ENCODE measurements around the gene RNF149. TPM values are rescaled to one million over a fixed set of nuclear protein-coding genes. Genes with fewer than 3 reads are reported as not detected.

The RNF149 gene
- total RNA-seq, 1 experiment from 2014 or later, result 96.8 TPM

DNA sequence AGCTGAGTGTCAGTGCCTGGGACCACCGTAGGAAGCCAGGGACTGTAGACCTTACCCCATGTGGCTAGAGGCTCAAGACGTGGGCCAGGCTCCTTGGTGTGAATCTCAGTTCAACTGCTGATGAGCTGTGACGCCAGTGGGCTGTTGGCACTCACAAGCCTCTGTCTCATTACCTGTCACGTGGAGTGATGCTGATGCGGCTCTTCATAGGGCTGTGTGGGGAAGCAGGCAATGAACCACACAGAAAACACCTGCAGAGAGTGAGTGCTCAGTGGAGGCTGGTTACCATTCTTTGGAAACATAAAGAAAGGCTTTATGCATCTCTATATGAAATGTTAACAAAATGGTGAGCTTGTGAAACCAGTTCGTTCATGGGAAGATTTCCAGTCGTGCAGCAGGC lies 42.7 kb upstream of the RNF149 start:
- ChIA-PET CTCF (interaction anchor here (1.1 to 2.2 kb wide), 3 partner anchors 8 to 215 kb away, joined by 3 to 6 read pairs (median 5); no protein-coding TSS in a partner anchor), POLR2A (no interaction called here)

DNA sequence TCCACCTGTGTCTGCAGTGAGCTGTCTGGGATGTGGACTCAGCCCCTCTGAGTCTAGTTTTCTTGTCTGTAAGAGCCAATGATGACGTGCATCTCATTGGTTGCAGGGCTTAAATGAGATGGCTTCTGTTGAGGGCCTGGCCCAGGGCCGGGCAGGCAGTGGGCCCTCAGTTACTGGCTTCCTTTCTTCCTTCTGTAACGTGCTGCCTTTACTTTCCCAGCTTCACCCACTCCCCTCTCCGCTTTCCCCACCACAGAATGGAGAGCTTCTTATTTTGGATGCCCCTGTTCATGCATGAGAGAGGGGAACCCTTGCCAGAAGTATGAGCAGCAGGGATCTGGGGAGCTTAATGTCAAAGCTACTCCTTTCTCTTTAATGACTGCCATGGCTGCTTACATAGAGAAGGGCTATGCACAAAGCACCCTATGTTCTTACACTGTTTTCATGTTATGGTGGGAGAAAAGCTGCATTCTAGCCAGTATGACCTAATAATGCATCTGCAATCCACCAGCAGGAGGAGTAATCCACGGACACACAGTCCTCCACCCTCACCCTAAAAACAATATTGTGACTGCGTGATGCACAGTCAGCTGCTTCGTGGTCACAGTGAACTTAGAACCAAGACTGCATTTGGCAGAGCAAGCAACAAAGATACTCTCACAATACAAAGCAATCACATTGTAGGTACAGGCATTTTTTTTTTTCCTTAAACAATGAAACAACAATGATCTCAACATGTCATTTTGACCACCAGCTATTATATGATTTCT lies 41.6 kb upstream of the RNF149 start:
- Histone ChIP-seq H3K27me3 (replicated peaks; ENCODE audit: control insufficient read depth, insufficient read depth, low read length) (no peaks in the 10 kb centered on the region), H3K36me3 (ENCODE audit: control insufficient read depth, insufficient read depth, low read length) (no peaks in the 10 kb centered on the region), H3K4me1 (peaks cover 44% of the 10 kb centered on the region), H3K9me3 (no peaks in the 10 kb centered on the region), H3K4me3 (ENCODE audit: low read depth, low read length) (no peak overlapping the region)
- BruUV-seq (replicated peaks), result no TSS peak
- H3K4me1 Mint-ChIP-seq (ENCODE audit: low read depth, unreplicated experiment), result peaks cover 38% of the 10 kb centered on the region
- H3K27me3 Mint-ChIP-seq (ENCODE audit: insufficient read depth, unreplicated experiment), result no peaks in the 10 kb centered on the region
- H3K36me3 Mint-ChIP-seq (ENCODE audit: insufficient read depth, unreplicated experiment), result peaks cover 37% of the 10 kb centered on the region
- TF ChIP-seq, protein P1, sequence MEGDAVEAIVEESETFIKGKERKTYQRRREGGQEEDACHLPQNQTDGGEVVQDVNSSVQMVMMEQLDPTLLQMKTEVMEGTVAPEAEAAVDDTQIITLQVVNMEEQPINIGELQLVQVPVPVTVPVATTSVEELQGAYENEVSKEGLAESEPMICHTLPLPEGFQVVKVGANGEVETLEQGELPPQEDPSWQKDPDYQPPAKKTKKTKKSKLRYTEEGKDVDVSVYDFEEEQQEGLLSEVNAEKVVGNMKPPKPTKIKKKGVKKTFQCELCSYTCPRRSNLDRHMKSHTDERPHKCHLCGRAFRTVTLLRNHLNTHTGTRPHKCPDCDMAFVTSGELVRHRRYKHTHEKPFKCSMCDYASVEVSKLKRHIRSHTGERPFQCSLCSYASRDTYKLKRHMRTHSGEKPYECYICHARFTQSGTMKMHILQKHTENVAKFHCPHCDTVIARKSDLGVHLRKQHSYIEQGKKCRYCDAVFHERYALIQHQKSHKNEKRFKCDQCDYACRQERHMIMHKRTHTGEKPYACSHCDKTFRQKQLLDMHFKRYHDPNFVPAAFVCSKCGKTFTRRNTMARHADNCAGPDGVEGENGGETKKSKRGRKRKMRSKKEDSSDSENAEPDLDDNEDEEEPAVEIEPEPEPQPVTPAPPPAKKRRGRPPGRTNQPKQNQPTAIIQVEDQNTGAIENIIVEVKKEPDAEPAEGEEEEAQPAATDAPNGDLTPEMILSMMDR (IDR thresholded peaks at IDR 0.05; ENCODE audit: insufficient read depth in 1 of 2, low read depth in 1 of 2, low read length in 1 of 2, severe bottlenecking in 1 of 2, unreplicated experiment in 1 of 2), result peak; percentile 32 to 53
- H3K9me3 Mint-ChIP-seq (ENCODE audit: unreplicated experiment), result no peaks in the 10 kb centered on the region
- ChIA-PET POLR2A (interaction anchor here (0.5 to 2.4 kb wide), 2 partner anchors 11 to 37 kb away, joined by 3 to 10 read pairs; partner anchors contain the start of gene CREG2), CTCF (interaction anchor here (0.7 to 2.9 kb wide), 8 partner anchors 8 to 338 kb away, joined by 3 to 46 read pairs (median 4); partner anchors contain the start of gene CREG2)
- H3K4me3 Mint-ChIP-seq (ENCODE audit: unreplicated experiment), result no peak overlapping the region
- H3K27ac Mint-ChIP-seq (ENCODE audit: unreplicated experiment), result peak overlapping the region; percentile 80
- intact Hi-C loops (cut with micrococcal nuclease; ENCODE audit: unreplicated experiment), result loop anchor here (1.0 to 5.0 kb wide), 2 partner anchors 10 to 347 kb away; partner anchors contain the start of gene MAP4K4
- no peak for DNase-seq

More for the DNA sequence above, 42.7 kb upstream of the RNF149 start:
- Mint-ChIP-seq H3K36me3 (ENCODE audit: insufficient read depth, unreplicated experiment) (peaks cover 45% of the 10 kb centered on the region), H3K4me3 (ENCODE audit: unreplicated experiment) (no peak overlapping the region), H3K4me1 (ENCODE audit: low read depth, unreplicated experiment) (peaks cover 49% of the 10 kb centered on the region), H3K9me3 (ENCODE audit: unreplicated experiment) (no peaks in the 10 kb centered on the region), H3K27ac (ENCODE audit: unreplicated experiment) (peak overlapping the region; percentile 80), H3K27me3 (ENCODE audit: insufficient read depth, unreplicated experiment) (no peaks in the 10 kb centered on the region)
- Histone ChIP-seq H3K36me3 (ENCODE audit: control insufficient read depth, insufficient read depth, low read length) (no peaks in the 10 kb centered on the region), H3K9me3 (no peaks in the 10 kb centered on the region), H3K4me3 (ENCODE audit: low read depth, low read length) (no peak overlapping the region), H3K4me1 (peaks cover 56% of the 10 kb centered on the region), H3K27me3 (replicated peaks; ENCODE audit: control insufficient read depth, insufficient read depth, low read length) (no peaks in the 10 kb centered on the region)
- intact Hi-C loops (cut with micrococcal nuclease; ENCODE audit: unreplicated experiment), result no loop called here
- no peak for DNase-seq
- BruUV-seq (replicated peaks), result no TSS peak
- TF ChIP-seq, protein P1 (IDR thresholded peaks at IDR 0.05; ENCODE audit: insufficient read depth in 1 of 2, low read depth in 1 of 2, low read length in 1 of 2, severe bottlenecking in 1 of 2, unreplicated experiment in 1 of 2), result no peak

DNA sequence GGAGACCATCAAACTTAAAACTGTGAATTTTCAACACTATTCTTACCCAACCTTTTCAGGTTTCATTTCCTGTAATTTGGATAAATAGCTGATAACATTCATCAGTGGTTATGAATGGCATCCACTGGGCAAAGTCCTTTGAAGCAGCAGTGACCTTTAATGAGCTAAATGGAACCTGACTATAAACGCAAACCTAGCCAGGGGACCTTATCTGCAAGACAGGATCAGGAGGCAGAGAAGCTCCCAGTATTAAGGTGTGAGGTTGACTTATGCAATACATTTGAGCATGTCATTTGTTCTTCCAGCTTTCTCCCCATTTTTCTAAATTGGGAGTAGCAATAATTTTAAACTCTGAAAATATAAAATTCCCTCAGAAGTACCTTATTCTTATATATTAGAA lies 40.4 kb upstream of the RNF149 start:
- POLR2A ChIA-PET, result interaction anchor here (0.7 to 2.4 kb wide), 3 partner anchors 11 to 40 kb away, joined by 5 to 10 read pairs (median 5); partner anchors contain the start of genes CREG2 and RNF149
- intact Hi-C loops (cut with micrococcal nuclease; ENCODE audit: unreplicated experiment), result loop anchor here (5.0 kb wide), 1 partner anchor 348 kb away; the partner anchor contains the start of gene MAP4K4
- BruUV-seq (replicated peaks), result no TSS peak

More for the DNA sequence above, 40.4 kb upstream of the RNF149 start:
- Histone ChIP-seq H3K9me3 (no peaks in the 10 kb centered on the region), H3K4me3 (ENCODE audit: low read depth, low read length) (no peak overlapping the region), H3K4me1 (peaks cover 41% of the 10 kb centered on the region), H3K27me3 (replicated peaks; ENCODE audit: control insufficient read depth, insufficient read depth, low read length) (no peaks in the 10 kb centered on the region), H3K36me3 (ENCODE audit: control insufficient read depth, insufficient read depth, low read length) (no peaks in the 10 kb centered on the region)
- Mint-ChIP-seq H3K9me3 (ENCODE audit: unreplicated experiment) (no peaks in the 10 kb centered on the region), H3K27me3 (ENCODE audit: insufficient read depth, unreplicated experiment) (no peaks in the 10 kb centered on the region), H3K36me3 (ENCODE audit: insufficient read depth, unreplicated experiment) (peaks cover 29% of the 10 kb centered on the region), H3K27ac (ENCODE audit: unreplicated experiment) (peak overlapping the region; percentile 83), H3K4me3 (ENCODE audit: unreplicated experiment) (peak overlapping the region; percentile 33), H3K4me1 (ENCODE audit: low read depth, unreplicated experiment) (peaks cover 30% of the 10 kb centered on the region)
- DNase-seq, result peak; percentile 69 to 81
- TF ChIP-seq, protein P1 (IDR thresholded peaks at IDR 0.05; ENCODE audit: insufficient read depth in 1 of 2, low read depth in 1 of 2, low read length in 1 of 2, severe bottlenecking in 1 of 2, unreplicated experiment in 1 of 2), result no peak
- CTCF ChIA-PET, result interaction anchor here (0.6 to 2.9 kb wide), 7 partner anchors 9 to 99 kb away, joined by 3 to 46 read pairs (median 3); partner anchors contain the start of gene CREG2
